ENCODE measurements around the gene PDXK.

PDXK gene

DNA sequence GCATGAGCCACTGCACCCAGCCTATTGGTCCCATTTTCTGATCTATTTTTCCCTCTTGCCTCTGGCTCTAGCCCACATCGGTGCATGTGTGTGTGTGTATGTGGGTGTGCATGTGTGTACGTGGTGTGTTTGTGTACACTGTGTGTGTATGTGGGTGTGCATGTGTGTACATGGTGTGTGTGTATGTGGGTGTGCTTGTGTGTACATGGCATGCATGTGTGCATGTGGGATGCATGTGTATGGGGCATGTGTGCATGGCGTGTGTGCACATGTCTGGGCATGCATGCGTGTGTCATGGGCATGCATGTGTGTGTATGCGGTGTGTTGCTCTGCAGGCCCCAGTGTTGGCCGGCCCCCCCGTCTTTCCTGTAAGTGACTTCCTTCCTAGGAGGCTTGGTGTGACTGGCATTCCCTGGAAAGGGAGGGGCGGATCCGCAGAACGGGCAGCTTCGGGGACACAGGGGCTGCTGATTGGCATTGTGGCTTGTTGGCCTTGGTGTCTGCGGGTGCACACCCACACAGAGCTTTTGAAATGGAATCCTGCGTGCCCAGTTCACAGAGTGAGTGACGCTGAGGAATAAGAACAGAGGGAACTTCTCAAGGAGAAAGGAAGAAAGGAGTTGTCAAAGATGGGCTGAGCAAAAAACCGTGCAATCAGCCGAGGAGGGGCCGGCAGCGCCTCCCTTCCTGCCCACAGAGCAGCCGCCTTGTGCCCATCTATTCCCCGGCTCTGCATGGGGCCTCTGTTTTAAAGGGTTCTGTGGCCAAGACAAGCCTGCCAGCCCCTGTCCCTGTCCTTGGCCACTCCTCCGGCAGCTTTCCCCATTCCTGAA, 8.0 kb downstream of the PDXK start:
- in situ Hi-C loops (cut with HindIII; ENCODE audit: low sequenced_read_pairs): no loop called here
- no peak for DNase-seq (ENCODE audit: low read depth, low spot score)
- TF ChIP-seq, protein P1, sequence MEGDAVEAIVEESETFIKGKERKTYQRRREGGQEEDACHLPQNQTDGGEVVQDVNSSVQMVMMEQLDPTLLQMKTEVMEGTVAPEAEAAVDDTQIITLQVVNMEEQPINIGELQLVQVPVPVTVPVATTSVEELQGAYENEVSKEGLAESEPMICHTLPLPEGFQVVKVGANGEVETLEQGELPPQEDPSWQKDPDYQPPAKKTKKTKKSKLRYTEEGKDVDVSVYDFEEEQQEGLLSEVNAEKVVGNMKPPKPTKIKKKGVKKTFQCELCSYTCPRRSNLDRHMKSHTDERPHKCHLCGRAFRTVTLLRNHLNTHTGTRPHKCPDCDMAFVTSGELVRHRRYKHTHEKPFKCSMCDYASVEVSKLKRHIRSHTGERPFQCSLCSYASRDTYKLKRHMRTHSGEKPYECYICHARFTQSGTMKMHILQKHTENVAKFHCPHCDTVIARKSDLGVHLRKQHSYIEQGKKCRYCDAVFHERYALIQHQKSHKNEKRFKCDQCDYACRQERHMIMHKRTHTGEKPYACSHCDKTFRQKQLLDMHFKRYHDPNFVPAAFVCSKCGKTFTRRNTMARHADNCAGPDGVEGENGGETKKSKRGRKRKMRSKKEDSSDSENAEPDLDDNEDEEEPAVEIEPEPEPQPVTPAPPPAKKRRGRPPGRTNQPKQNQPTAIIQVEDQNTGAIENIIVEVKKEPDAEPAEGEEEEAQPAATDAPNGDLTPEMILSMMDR (IDR thresholded peaks at IDR 0.05; ENCODE audit: low read depth, low read length): no peak
- no peak overlapping the region for H3K4me3 ChIP-seq (ENCODE audit: low read depth, low read length)

DNA sequence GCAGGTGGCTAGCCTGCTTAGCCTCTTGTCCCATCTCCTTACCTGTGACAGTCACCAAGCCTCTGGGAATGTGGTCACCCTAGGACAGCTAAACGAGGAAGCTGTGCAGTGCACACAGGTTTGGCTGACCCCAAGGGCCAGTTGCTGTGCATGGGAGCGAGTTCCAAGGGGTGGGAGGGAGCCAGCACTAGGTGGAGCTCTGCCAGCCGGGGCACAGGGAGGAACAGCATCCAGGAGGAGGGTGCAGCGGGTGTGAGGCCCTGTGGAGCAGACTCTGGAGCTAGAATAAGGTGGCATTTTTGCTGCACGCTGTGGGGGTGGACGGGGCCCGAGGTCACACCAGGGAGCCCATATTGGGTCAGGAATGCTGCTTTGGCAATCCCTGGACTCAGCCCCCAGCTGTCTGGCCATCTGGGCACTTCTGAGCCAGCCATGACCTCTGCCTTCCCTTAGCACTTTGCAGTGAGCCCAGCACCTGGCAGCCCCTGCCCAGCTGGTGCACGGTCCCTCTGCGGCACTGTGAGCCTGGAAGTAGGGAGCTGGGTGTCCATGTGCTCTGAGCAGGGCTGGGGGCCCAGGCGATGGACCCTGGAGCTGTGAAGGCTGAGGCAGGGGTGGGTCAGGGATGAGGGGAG, 8.7 kb downstream of the PDXK start:
- in situ Hi-C loops (cut with HindIII; ENCODE audit: low sequenced_read_pairs): no loop called here
- TF ChIP-seq, protein P1 (IDR thresholded peaks at IDR 0.05; ENCODE audit: low read depth, low read length): peak; percentile 6
- DNase-seq (ENCODE audit: low read depth, low spot score): no peak
- H3K4me3 ChIP-seq (ENCODE audit: low read depth, low read length): no peak overlapping the region

- TF ChIP-seq, protein P1 (IDR thresholded peaks at IDR 0.05; ENCODE audit: low read depth, low read length): no peak
- in situ Hi-C loops (cut with HindIII; ENCODE audit: low sequenced_read_pairs): no loop called here
- no peak for DNase-seq (ENCODE audit: low read depth, low spot score)
- H3K4me3 ChIP-seq (ENCODE audit: low read depth, low read length): no peak overlapping the region
These were observed 9.2 kb downstream of the PDXK start for GRCh38 chr21:43728154-43728466.

- DNase-seq (ENCODE audit: low read depth, low spot score): peak; percentile 99
- TF ChIP-seq, protein P1 (IDR thresholded peaks at IDR 0.05; ENCODE audit: low read depth, low read length): peak; percentile 39
- in situ Hi-C loops (cut with HindIII; ENCODE audit: low sequenced_read_pairs): no loop called here
- peak overlapping the region; percentile 40 for H3K4me3 ChIP-seq (ENCODE audit: low read depth, low read length)
These were observed 9.8 kb downstream of the PDXK start for GRCh38 chr21:43728467-43729390.

- DNase-seq (ENCODE audit: low read depth, low spot score): no peak
- no peak overlapping the region for H3K4me3 ChIP-seq (ENCODE audit: low read depth, low read length)
These were observed 12.5 kb downstream of the PDXK start for GRCh38 chr21:43731476-43731875.

More at GRCh38 chr21:43731476-43731875, 12.5 kb downstream of the PDXK start:
- TF ChIP-seq, protein P1 (IDR thresholded peaks at IDR 0.05; ENCODE audit: low read depth, low read length): no peak
- in situ Hi-C loops (cut with HindIII; ENCODE audit: low sequenced_read_pairs): no loop called here

All from astrocyte of the spinal cord (primary cell).